HG03039 (cell line): ENCODE measurements around the gene TGFB1I1.
"Not testable (repeated sequence)": the region's sequence is repeated elsewhere in the genome, so short reads cannot be mapped to it uniquely, and the experiment has no call there.

Experiments used
- ATAC-seq: cut with Tn5 transposase; IDR thresholded peaks from one replicate; pipeline ENCODE4 v1.9.1; 2021; ENCODE audit warnings: mild to moderate bottlenecking, moderate library complexity; ENCODE audit not compliant: unreplicated experiment

The TGFB1I1 gene

DNA sequence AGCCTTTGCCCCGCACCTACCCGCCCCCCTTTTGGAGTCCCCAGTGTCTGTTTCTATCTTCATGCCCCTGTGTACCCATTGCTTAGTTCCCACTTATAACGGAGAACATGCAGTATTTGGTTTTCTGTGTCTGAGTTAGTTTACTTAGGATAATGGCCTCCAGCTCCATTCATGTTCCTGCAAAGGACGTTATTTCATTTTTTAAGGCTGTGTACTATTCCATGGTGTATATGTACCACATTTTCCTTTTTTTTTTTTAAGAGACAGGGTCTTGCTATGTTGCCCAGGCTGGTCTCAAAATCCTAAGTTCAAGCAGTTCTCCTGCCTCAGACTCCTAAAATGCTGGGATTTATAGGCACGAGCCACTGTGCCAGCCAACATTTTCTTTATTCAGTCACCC, 4.1 kb upstream of the TGFB1I1 start:
- no peak for ATAC-seq

- no peak for ATAC-seq
These were observed 1.3 kb upstream of the TGFB1I1 start for GRCh38 chr16:31470615-31471014.

DNA sequence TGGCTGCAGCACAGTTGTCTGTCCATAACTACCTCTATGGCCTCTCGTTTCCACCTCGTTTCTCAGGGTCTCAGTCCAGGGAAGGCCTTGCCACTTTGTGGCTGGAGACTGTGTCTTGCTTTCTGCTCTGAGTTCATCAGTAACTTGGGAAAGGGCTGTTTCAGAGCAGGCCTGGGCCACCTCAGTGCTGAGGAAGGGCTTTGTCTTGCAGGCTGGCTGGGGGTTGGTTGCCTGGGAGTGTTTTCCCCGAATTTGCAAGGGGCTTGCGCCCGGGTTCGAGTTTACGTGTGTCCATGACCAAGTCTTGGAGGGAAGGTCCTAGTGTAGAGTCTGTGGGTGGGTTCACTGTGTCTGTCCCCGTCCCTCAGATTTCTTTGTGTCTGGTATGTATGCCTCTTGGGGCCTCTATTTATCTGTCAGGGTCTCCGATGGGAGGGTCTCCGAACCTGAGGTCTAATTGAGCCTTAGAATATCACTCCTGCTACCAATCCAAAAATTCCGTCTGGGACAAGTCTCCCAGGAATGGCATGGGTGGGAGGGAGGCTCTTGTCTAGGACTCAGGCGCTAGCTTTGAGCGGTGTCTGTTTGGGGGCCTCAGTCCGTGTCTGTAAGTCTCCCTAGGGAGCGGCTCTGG, 594 bp upstream of the TGFB1I1 start:
- no peak for ATAC-seq

DNA sequence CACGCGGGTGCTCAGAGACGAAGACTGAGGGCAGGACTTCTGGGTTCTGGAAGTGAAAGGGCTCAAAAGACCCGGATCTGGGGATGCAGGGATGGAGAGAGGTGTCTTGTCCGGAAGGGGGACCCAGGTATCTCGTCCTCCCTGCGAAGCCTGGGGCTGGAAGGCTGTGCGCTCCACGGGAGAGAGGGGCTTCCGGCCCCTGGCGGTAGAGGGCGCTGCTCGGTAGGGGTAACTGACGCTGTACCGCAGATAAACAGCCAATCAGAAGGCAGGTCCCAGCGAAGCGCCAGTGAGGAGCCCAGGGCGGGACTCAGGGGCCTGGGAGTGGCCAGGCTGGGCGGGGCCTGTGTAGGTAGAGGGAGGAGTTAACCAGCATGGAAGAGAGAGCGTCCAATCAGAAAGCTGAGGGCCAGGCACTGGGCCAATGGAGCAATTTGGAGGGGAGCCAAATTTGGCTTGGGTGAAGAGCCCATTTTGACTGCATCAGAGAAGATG, 804 bp downstream of the TGFB1I1 start:
- ATAC-seq: no peak

DNA sequence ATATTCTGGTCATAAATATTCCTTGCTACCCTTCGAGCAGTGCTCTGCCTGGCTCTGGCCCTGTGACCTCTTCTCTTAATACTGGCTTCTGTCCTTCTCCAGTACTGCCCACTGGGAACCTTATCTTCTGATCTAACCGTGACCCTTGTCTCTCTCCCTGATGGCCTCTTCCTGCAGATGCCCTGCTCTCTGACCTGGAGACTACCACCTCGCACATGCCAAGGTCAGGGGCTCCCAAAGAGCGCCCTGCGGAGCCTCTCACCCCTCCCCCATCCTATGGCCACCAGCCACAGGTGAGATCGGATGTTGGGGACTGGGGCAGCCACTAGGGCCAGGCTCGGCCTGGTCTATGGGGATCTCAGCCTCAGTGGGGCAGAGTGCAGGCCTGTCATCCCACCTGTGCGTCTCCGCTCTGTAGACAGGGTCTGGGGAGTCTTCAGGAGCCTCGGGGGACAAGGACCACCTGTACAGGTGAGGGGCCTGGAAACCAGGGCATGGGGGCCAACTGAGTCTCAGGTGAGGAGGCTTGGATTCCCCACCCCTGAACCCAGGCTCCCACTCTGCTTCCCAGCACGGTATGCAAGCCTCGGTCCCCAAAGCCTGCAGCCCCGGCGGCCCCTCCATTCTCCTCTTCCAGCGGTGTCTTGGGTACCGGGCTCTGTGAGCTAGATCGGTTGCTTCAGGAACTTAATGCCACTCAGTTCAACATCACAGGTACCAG, 1.5 kb downstream of the TGFB1I1 start:
- no peak for ATAC-seq

- ATAC-seq: no peak
These were observed 2.3 kb downstream of the TGFB1I1 start for GRCh38 chr16:31474173-31474714.

GRCh38 chr16:31474773-31475738, 3.1 kb downstream of the TGFB1I1 start:
- no peak for ATAC-seq

- no peak for ATAC-seq
These were observed 4.0 kb downstream of the TGFB1I1 start for GRCh38 chr16:31475946-31476302.

DNA sequence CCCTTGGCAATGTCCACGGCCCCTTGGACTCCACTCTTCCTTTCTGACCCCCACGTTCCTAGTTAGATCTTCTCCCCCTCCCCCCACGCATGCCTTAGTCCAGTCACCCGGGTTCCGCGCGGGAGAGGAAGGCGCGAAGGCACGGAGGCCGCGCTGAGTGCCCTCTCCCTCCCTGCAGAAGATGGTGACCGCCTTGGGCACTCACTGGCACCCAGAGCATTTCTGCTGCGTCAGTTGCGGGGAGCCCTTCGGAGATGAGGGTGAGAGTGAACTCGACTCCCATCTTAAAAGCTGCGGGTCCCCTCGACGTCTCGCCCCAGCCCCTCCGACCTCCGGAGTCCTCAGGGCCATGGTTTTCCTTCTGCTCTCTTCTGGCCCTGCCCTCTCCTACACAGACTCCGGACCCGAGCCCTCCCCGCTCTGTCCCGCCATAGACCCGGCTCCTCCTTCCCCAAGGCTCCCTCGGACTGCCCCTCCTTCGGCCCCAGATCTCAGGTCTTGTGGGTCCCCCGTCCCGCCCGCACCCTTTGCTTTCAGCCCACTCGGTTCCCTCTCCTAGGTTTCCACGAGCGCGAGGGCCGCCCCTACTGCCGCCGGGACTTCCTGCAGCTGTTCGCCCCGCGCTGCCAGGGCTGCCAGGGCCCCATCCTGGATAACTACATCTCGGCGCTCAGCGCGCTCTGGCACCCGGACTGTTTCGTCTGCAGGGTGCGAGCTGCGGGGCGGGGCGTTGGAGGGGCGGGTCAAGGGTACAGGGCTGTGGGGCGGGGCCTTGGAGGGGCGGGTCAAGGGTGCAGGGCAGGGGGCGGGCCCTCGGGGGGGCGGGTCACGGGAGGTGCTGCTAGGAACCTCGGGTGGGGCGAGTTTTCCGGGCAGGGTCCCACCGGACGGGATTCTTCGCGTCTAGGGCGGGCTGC, 4.6 kb downstream of the TGFB1I1 start:
- peak; percentile 52 for ATAC-seq

GRCh38 chr16:31477220-31478216, 5.6 kb downstream of the TGFB1I1 start:
- ATAC-seq: peak; percentile 20

- ATAC-seq: no peak
These were observed 7.0 kb downstream of the TGFB1I1 start for GRCh38 chr16:31478956-31479355.

DNA sequence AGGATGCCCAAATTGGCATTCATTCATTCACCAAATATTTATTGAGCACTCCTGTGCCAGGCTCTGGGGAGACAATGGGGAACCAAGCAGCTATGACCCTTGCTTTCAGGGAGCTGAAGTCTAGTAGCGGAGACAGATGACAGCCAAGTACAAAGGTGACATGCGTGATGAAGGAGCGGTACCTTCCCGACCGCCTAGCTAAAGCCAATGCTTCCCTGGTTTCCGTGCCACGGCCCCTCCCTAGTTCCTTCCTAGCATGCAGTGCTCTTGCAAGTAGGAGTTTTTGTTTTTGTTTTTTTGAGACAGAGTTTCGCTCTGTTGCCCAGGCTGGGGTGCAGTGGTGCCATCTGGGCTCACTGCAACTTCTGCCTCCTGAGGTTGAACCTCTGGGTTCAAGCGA, 7.8 kb downstream of the TGFB1I1 start:
- ATAC-seq: no peak

DNA sequence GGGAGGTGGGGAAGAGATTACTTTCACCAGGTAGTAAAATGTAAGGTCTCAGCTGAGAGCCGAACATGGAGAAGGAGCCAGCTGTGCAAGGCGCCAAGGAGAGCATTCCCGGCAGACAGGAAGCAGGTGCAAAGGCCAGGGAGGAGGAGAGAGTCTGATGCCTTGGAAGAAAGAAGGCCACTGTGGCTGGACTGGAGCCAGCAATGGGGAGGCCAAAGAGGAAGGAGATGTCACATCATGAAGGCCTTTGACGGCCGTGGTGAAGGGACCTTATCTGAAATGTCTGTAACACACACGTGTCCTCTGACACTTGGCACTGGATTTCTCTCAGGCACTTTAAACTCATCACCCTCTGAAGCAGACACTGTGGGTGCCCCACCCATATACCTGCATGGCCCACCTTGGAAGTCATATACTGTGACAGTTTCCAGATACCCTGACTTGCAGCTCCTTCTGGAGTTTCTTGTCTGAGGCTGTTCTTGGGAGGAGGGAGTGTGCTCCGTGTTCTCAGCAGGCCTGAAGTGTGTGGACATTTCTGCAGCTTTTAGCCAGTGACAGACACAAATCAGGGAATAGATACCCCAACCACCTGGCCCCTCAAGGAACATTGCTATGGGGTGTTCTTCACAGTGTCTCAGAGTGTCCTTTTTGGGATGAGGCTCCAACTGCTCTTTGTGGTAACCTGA, 9.0 kb downstream of the TGFB1I1 start:
- ATAC-seq: no peak

GRCh38 chr16:31483081-31483480, 11.1 kb downstream of the TGFB1I1 start, which contains the start of gene SLC5A2:
TSS of gene SLC5A2 (plus strand) at chr16:31483123. CDS start at chr16:31483137, 14 bp downstream.
- ATAC-seq: no peak

DNA sequence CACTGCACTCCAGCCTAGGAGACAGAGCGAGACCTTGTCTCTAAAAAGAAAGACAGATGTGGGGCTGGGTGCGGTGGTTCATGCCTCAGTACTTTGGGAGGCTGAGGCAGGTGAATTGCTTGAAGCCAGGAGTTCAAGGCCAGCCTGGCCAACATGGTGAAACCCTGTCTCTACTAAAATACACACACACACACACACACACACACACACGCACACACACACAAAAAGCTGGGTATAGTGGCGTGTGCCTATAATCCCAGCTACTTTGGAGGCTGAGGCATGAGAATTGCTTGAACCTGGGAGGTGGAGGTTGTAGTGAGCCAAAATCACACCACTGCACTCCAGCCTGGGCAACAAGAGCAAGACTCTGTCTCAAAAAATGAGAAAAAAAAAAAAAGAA, 12.1 kb downstream of the TGFB1I1 start:
- not testable (repeated sequence) for ATAC-seq

DNA sequence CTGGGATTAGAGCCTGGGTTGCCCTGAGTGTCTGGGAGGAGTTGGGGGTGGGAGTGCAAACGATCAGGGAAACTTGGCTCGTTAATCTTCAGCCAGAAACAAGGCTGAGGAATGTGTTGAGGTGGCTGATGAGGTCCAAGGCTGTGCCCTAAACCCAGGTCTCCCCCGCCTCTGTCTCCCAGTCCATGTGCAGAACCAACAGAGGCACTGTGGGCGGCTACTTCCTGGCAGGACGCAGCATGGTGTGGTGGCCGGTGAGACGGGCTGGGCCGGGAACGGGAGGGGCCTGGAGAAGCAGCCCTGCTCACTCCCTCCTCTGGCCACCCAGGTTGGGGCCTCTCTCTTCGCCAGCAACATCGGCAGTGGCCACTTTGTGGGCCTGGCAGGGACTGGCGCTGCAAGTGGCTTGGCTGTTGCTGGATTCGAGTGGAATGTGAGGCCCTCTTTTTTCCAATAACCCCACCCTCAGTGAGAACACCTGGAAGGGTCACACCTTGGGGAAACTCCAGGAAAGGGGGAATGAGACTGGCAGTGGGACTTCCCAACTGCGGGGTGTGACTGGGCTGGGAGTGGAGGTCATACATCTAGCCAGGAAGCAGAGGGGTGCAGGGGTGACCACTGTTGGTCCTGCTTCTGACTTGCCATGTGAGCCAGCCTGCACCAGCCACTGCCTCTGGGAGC, 12.7 kb downstream of the TGFB1I1 start:
- ATAC-seq: no peak

- ATAC-seq: no peak
These were observed 13.6 kb downstream of the TGFB1I1 start for GRCh38 chr16:31485571-31485970.

DNA sequence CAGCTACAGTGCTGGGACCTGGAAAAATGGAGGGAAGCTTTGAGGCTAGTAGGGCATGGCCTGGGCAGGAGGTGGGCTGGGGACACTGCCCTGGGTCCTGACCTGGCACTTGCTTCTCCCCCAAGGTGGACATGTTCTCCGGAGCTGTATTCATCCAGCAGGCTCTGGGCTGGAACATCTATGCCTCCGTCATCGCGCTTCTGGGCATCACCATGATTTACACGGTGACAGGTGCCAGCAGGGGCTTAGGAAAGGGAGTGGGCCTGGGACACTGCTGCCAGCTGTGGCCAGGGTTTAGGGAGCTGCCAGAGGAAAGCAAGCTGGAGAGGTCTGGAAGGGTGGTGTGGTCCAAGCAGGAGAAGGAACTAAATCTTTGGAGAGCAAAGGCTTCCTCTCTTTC, 14.1 kb downstream of the TGFB1I1 start:
- no peak for ATAC-seq
